HS-5 (cell line): Measurements from ENCODE around the gene LPO.

ENCODE experiments used
- DNase-seq: peaks from one replicate; pipeline ENCODE4 v3.0.0-alpha.2; 2012; ENCODE audit warnings: low read depth

LPO gene

DNA sequence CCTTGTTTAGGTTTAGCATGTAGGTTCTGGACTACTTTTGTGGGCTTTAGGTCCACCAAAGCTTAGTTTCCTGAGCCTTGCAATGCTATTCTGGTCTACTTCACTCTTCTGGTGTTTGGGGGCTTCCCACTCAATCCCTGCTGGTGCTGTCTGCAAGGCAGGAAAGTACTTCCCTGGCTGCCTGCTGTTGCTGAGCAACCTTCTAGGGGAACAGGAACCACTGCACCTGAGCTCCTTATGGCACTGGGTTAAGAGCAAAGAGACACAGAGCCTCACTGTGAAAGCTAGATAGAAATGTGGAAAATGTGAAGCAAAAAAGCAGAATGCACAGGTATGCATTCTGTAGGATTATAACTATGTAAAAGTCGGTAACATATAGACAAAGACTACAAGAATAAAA is 25.4 kb downstream of the LPO start:
- DNase-seq: no peak

DNA sequence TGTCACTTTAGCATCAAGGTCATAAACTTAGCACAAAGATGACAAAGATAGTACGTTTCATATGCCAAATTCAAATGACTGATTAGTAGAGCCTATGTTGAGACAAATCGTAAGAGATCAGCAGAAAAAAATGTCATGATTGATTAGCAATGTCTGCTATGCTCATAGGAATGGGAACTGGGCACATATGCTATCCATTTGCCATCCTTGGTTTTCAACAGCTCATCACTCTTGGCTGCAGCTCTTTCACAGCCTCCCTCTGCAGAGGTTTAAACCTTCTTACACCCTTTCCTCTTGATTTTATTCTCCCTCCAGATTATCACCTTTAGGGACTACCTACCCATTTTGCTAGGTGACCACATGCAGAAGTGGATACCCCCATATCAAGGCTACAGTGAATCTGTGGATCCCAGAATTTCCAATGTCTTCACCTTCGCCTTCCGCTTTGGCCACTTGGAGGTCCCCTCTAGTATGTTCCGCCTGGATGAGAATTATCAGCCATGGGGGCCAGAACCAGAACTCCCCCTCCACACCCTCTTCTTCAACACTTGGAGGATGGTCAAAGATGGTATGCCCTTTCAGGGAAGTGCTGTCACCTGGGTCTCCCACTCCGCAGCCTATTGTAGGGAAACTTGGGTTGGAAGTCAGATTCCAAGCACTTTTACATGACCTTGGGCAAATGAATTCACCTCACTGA is 26.2 kb downstream of the LPO start:
- no peak for DNase-seq

DNA sequence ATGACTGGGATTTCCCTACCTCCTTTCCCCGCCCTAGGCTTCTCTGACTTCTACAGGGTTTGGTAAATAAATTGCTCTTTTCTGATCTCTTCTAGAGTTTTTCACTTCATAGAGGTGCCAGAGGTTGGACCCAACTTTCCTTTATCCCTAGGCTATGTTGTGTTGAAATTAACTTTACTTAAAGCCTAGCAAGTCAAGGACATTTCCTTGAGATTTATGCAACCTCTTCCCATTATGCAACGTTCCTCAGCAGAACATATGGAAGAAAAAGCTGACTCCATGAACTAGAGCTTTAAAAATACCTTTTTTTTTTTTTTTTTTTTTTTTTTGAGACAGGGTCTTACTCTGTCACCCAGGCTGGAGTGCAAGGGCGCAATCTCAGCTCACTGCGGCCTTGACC is 26.9 kb downstream of the LPO start:
- DNase-seq: no peak

DNA sequence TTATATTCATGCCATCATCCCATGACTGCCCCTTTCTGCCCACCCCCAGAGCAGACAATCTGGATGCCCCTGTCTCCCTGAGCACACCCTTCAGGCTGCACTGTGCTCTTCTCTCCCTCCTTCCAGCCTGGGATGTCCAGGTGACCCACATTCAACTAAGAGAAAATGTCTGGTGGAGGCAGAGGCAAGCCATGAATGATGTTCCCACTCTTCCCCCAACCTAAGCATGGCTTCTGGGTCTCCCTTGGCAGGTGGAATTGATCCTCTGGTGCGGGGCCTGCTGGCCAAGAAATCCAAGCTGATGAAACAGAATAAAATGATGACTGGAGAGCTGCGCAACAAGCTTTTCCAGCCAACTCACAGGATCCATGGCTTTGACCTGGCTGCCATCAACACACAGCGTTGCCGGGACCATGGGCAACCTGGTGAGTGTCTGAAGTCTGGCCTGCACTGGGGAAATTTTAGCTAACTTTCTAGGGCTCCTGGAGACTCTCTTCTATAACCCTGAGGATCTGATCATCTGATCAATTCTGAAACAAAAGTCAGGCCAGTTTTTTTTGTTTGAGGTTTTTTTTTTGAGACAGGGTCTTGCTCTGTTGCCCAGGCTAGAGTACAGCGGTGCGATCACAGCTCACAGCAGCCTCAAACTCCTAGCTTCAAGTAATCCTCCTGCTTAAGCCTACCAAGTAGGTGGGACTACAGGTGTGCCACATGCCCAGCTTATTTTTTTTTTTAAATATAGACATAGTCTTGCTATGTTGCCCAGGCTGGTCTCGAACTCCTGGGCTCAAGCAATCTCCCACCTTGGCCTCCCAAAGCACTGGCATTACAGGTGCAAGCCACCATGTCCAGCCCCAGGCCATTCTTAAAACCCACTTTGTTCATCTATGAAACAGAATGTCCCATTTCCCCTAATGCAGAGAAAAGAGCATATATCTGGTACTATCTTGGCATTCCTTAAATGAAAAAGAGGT is 27.8 kb downstream of the LPO start:
- DNase-seq: no peak

DNA sequence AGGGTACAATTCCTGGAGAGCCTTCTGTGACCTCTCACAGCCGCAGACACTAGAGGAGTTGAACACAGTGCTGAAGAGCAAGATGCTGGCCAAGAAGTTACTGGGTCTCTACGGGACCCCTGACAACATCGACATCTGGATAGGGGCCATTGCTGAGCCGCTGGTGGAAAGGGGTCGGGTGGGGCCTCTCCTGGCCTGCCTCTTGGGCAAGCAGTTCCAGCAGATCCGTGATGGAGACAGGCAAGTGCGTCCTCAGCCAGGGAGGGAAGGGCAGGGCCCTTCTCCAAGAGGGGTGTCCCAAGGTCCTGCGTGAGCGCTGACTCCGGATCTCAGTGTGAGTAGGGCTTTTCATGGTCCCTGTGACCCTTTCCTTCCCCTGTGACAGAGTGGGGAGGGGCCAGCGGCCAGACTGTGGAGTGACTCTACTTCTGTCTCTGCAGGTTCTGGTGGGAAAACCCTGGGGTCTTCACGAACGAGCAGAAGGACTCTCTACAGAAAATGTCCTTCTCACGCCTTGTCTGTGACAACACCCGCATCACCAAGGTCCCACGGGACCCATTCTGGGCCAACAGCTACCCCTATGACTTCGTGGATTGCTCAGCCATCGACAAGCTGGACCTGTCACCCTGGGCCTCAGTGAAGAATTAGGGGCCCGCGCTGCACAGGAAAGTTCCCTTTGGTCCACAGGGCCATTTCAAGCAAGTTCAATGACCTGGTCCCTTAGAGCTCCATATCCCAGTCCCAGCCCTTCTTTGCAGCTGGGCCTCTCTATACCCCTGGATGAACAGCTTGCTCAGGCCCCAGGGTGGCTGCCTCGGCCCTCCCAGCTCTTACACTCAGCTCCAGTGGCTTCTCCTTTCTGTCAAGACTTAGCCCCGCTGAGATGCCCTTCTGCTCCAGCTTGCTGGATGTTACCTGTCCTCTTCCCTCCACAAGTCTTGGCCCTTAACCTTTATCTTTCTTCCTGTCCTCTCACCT is 29.3 kb downstream of the LPO start:
- DNase-seq: no peak

DNA sequence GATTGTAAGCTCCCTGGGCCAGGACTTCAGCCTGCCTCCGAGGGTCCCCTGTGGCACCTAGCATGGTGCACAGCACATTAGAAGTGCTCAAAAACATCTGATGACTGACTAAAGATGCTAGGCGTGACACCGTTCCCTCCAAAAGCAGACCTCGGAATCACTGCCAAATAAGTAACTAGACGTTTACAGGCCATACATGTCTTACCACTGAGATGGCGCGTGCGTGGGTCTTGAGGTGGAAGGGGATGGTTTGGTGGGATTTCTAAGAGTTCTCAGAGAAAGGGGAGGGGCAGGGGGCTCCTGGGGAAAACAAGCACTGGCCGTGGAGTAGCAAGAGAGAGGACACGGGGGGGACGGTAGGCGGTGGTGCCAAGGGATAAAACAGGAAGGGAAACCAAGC is 29.9 kb downstream of the LPO start:
- no peak for DNase-seq

DNA sequence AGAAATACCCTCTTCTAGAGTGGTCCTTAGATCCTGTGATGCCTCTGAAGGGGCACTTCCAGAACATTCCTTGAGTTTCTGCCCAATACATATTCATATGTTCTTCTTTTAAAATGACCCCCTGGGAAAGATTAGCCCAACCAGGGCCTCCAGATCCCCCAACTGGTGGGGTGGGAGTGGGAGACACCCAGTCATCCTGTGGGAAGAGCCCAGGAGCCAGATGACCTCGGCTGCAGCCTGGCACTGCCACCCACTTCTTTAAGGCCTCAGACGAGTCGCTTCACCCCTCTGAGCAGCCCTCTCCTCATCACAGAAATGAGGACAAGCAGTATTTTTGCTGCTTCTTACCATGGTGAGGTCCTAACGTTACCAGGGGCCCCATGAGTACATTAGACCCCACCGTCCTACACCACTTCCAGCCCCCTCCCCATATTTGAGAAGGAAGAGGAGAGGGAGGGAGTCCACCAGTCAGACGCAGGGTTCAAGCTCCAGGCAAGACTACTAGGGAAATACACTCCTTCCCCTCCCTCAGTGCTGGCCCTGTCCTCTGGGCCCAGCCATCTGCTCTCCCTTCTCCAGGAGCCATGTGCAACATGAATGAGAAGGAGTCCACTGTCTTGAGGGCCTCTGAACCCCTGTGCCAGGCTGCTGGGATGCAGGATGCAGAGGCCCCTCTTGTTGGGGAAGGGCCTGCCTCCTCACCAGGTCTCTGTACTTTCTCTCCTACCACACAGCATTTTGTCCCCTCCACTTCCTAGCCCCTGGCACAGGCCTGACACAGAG is 30.6 kb downstream of the LPO start:
- no peak for DNase-seq

DNA sequence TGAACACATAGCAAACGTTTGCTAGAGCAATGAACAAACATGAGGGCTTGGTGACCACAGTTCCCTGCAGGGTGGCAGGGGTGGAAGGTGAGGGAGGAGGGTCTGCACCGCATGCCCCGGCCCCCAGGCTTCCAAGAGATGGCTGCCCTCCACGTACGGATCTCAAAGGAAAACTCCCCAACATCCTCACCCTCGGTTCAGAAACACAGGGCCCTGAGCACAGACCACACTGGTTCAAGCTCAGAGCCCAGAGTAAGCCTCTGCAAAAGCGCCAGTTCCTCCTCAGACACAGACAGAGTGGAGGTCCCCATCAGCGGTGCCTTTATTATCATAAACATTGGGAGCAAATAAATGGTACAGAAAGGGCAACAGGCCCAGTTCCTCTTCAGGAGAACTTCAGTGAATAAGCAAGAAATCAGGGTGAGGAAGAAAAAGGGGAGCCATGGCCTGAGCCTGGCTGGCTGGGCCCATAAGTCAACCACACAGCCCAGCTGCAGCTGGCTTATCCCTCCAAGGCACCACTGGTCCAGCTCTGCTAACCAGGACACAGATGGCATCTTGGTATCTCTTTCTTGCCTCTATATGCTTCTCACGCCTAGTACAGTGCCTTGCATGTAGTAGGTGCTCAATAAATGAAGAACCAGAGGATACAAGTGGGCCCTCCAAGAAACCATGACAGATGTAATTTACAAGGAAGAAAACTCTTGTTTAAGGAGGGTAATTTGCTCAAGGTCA is 31.3 kb downstream of the LPO start:
- no peak for DNase-seq

DNA sequence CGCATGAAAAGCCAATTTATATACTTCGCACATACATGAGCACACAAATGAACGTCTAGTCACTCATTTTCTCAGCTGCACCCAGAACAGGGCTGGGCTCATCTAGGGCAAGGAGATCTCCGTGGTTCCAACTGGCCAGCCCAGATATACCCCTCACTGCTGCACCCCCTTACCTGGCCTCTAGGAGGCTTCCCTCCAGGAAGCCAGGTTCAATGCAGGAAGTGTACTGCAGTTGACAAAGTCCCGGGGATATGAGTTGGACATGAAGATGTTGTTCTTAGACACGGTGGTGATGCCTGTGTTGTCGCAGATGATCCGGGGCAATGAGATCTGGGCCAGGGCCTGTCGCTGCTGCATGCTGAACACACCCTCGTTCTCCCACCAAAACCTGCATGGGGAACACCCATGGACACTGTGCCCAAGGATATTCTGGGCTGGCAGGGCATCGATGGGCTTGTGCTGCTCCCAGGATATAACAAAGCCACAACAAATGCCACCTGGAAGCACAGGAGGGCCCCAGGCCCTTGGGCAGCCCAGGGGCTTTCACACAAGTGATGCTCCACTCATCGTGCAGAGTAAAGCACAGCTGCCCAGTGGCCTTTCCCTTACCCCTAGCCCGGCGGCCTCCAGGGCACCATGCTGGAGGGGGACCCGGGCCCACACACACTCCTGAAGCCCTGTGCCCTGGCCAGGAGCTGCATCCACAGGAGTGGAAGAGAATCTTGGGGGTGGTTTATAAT is 32.3 kb downstream of the LPO start:
- no peak for DNase-seq

DNA sequence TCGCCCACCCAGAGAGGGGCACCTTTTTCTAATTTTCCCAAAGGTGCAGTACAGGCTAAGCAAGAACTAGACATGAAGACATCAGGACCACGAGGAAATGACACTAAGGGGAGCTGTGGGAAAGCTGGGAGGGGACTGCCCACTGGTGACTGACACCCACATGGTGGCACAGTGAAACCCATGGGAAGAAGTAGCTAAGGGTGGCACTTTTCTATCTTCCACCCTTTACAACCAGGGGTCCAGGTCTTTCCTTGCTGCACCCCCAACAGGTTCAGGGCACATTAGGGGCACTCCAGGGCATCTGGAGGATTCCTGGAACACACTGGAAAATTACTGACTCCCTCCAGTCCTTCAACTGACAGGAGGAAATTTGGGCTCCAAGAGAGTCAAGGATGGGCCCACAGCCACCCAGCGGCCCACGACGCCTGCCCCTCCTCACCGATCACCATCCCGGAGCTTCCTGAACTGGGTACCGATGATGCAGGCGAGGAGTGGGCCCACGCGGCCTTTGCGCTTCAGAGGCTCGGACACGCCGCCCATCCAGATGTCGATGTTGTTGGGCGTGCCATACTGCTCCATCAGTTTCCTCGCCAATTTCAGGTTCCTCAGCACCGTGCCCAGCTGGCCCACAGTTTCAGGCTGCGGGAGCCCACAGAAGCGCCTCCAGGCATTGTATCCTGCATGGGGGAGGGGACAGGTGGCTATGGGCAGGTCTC is 33.0 kb downstream of the LPO start:
- DNase-seq: no peak

DNA sequence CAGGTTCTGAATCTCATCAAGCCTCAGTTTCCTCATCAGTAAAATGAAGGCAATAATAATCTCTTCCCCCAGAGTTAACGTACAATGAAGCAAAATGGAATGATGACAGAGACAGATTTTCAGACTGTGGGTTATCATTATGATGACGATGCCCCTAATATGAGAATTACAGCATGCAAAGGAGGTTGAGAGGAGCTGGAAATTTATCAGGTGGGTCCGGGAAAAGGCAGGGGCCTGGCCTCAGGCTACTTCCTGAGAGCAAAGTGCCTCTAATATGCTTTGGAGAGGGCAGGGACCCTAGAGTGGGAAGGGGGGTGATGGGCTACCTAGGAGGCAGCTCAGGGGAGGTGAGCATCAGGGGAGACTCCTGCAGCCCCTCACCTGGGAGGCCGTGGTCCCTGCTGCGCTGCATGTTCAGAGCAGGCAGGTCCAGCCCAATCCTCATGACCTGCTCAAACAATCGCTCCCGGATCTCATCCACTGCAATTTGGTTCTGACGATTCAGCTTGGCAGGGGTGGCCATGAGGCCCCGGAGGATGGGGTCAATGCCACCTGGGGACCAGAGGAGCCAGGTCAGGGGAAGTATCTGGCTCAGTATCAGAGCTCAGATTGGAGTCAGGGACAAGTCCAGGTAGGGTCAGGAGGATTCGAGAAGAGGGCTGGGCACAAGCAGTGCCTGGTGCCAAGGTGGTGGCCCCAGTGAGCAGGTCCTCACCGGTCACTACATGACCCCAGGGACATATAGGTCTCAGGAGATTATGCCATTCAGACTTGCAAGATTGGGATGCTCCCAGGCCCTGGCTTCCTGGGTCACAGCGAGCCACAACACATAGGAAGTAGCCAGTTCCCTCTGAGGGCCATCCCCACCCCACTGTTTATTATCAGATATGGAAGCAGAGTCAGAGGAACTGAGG is 34.2 kb downstream of the LPO start:
- DNase-seq: no peak

DNA sequence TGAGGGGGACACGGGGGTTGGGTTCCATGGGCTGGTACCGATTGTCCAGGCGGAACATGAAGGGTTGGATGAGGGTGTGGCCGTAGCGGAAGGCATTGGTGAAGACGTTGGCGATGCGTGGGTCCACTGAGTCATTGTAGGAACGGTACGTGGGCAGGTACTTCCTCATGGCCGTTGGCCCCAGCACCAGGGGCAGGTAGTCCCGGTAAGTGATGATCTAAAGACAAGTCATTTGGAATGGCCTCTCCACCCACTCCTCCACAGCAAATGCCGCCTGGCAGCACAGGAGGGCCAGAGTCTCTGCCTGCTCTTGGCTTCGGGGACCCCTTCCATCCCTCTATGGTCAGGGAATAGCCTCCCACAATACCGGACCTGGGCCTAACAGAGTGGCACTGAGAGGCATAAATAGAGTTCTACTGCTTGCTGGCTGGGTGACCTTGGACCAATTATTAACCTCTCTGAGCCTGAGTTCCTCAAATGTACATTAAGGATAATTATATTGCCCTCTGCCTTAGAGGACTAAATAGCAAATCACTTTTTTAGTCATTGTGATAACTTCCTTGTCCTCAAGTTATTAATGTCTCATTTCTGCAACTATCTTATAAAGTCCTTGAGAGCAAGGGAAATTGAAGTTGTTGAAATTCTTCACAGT is 35.2 kb downstream of the LPO start:
- no peak for DNase-seq

DNA sequence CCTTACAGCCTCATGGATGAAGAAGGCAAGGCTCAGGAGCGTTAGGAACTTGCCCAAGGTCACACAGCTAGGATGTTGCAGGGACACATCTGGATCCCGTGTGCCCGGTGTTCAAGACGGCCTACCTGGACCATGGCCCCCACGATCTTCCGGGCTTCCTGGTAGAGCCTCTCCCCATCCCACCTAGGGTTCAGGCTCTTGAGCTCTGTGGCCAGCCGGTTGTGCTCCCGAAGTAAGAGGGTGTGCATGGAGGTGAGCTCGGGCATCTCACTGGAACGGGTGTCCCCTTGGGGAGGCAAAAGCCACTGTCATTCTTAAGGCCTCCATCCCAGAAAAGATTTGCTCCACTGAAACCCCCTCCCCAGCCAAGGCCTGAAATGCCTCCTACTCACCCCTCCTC is 37.0 kb downstream of the LPO start:
- DNase-seq: no peak

DNA sequence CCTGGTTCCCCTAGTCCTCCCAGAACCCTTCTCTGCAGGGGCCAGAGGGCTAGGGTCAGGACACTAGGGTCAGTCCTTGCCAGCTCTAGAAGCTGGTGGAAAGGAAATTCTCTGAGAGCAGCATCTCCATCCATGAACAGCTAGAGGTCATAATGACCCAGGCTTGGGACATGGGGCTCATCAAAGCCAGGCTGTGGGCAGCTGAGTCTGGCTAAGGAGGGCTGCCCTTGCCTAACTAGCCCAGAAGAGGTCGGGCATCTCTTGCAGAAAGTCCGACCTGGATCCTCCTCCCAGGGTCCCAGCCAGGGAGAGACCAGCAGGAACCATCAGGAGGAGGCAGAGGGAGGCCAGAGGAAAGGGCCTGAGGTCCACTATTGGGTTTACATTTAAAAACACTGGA is 38.0 kb downstream of the LPO start:
- no peak for DNase-seq

DNA sequence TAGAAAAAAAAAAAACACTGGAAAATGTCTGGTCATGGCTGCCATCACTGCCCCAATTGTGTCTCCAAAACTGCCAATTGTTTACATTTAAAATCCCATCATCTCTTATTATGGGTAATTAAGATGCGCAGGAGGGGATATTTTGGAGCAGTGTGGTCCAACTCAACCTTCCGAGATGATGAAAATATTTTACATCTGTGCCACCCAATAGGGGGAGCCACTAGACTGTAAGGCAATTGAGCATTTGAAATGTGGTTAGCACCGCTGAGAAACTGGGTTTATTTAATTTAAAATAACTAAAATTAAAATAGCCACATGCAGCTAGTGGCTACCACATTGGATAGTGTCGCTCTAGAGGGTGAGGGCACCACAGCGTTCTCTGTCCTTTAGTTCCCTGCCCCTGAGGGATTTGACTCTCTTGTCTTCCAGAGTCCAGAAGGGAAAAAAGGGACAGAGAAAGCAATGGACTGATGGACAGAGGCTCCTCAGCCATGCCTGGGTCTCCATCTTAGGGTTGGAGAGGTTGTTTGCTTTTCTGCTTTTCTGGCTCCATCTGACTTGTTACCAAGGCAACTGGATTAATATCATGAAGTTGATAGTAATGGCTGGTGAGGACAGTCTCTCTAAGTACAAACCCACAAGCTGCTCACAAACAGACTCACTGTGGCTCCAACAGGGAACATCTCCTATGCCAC is 38.9 kb downstream of the LPO start:
- DNase-seq: no peak

DNA sequence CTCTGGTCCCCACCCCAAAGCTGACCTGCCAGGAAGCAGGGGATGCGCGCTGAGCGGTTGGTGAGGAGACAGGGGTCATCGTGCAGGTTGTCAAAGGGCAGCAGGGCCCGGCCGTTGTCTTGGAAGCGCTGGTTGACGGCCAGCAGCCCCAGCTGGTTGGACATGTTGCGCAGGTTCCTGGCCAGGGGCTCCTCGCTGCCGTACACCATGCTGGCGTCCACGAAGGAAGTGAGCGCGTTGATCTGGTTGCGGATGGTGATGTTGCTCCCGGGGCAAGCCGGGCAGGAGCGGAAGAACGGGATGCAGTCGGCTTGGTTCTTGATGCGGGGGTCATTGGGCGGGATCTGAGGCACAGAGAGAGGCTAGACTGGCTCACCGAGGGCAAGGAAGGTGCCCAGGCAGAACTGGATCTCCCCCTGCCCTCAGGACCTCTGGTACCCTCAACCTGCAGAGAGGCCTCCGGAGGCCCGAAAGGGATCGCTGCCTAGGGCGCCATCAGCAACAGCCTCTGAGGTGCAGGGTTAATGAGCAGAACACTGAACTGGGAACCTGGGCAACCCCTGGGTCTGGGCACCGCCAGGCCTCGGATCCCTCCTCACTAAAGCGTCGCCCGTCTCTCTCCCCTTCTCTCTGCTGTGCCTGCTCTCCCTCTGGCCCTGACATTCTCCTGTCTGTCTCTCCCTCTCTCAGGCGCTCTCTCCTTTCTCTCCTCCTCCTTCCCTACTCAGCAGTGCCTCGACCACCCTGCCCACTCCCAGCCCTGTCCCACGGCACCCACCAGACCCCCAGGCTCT is 39.6 kb downstream of the LPO start:
- DNase-seq: no peak
